Right renal pelvis (tissue), 4 donors: ENCODE results near the gene LTN1. TPM values are rescaled to one million over a fixed set of nuclear protein-coding genes. Genes with fewer than 3 reads are reported as not detected.
"Not testable (repeated sequence)": the region's sequence is repeated elsewhere in the genome, so short reads cannot be mapped to it uniquely, and the experiment has no call there.

Source experiments
- DNase-seq, 4 donors: peaks; one replicate each; pipeline ENCODE4 v3.0.0-alpha.2; 2013; ENCODE audit warnings: low read depth in 4 of 4, low spot score in 3 of 4, missing footprints in 1 of 4
- polyA plus RNA-seq, 4 donors: library from polyadenylated mRNA; unstranded; fragments of 120-200 nt; gene quantifications; one replicate each; pipeline ENCODE4 v1.2.1, GENCODE V29; 2013; ENCODE audit not compliant: insufficient read length in 4 of 4

LTN1 gene, protein sequence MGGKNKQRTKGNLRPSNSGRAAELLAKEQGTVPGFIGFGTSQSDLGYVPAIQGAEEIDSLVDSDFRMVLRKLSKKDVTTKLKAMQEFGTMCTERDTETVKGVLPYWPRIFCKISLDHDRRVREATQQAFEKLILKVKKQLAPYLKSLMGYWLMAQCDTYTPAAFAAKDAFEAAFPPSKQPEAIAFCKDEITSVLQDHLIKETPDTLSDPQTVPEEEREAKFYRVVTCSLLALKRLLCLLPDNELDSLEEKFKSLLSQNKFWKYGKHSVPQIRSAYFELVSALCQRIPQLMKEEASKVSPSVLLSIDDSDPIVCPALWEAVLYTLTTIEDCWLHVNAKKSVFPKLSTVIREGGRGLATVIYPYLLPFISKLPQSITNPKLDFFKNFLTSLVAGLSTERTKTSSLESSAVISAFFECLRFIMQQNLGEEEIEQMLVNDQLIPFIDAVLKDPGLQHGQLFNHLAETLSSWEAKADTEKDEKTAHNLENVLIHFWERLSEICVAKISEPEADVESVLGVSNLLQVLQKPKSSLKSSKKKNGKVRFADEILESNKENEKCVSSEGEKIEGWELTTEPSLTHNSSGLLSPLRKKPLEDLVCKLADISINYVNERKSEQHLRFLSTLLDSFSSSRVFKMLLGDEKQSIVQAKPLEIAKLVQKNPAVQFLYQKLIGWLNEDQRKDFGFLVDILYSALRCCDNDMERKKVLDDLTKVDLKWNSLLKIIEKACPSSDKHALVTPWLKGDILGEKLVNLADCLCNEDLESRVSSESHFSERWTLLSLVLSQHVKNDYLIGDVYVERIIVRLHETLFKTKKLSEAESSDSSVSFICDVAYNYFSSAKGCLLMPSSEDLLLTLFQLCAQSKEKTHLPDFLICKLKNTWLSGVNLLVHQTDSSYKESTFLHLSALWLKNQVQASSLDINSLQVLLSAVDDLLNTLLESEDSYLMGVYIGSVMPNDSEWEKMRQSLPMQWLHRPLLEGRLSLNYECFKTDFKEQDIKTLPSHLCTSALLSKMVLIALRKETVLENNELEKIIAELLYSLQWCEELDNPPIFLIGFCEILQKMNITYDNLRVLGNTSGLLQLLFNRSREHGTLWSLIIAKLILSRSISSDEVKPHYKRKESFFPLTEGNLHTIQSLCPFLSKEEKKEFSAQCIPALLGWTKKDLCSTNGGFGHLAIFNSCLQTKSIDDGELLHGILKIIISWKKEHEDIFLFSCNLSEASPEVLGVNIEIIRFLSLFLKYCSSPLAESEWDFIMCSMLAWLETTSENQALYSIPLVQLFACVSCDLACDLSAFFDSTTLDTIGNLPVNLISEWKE (N-terminal part only)
- 10 to 100 TPM; 29.8 to 36.7 (median 35.4) TPM for polyA plus RNA-seq

DNA sequence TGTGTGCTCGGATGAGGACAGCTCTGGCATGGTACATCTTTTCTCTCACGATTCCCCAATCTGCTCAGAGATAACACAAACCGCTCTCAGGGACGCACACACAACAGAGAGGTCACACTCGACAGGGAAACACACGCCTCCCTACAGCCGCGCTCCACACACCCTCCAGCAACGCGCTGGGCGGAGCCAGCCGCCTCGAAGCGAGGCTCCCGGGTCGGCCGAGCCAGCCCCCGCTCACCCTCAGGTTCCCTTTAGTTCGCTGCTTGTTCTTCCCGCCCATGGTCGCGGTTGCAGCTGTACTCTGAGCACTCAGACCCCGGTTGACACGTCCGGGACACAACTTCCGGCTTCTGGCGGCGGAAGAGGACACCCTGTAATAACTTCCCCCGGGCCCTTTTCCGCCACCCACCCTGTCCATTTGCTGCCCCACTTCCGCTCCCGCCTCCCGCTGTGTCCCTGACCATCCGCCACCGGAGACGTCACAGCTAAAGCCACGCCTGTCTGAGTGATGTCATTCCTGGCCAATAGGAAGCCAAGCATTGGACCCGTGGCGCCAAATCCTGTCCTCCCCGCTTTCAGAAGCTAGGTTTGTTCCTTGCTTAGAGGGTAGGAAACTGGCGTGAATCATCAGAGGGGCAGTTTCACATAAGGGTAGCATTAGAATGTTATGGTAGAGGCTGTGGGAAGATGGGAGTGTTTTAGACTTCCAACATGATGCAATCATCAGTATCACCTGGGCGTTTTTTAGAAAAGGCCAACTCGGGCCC is at the start of gene LTN1:
TSS of gene LTN1 (minus strand) at position 352 of the 767 bp plus-strand sequence. CDS start at position 280, 72 bp downstream.
- DNase-seq = peak; percentile 98 to 99 (median 99)

DNA sequence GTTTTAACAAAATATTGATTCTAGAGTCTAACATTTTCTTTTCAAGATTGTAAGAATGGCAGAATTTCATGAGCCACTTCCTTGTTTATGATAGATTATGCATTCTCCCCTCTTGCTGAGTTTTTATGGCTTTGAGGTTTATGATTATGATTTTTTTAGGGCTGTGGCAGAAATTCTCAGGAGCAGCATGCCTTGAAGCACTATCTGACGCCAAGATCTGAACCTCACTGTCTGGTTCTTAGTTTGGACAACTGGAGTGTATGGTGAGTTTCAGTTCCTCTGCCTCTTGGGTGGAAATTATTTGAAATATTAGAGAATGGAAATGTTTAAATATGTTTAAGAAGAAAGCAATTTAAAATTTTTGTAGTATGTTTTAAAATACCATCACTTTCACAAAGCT is 42.0 kb upstream of the LTN1 start:
- DNase-seq = no peak

DNA sequence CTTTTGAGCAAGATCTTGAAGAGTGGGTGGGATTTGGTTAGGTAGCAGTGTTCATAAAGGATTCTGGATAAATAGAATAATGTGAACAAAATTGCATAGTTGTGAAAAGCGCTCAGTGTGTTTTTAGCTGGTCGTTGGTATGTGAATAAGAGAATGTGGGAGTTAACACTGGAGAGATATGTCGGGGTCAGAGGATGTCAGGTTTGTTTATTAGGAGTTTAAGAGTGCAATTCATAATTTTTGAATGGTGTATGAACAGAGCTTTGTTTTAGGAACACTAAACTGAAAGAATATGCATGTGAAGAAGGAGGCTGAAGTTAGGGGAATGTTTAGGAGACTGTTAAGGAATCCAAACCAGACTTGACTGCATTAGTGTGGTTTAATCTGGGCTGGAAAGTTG is 41.2 kb upstream of the LTN1 start:
- no peak for DNase-seq

DNA sequence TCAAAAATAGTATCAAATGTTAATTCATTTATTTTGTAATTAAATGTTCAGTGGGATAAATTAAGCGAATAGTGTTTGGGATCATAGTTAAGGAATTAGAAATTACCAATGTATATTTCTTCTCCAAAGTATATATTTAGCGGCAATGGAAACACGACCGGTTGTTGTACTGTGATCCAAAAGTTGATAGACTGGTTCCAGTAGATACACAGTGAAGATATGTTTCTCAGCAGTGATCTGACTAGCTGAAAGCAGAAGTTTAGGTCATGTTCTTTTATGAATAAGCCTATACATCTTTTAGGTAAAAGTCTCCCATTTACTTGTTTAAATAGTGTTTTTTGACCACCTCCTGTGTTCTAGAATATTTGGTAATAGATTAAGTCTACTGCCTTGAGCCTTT is 40.6 kb upstream of the LTN1 start:
- DNase-seq = no peak

DNA sequence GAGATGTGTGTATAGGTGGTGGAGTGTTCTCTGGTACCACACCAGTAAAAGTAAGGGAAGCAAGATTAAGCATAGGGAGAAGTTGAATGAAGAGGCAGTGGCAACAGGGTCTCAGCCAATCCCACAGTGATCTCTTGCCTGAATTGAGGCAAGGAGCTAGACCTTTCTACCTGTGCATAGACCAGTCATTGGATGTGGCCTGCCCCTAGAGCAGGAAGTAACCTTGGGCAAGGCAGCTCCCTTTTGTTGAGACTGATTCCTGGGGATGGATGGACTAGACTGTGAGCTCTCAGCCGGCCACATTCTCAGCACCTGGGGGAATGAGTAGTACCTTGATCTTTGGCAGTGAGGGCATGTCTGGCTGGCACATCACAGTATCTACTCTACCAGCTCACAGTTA is 38.2 kb upstream of the LTN1 start:
- DNase-seq = no peak

DNA sequence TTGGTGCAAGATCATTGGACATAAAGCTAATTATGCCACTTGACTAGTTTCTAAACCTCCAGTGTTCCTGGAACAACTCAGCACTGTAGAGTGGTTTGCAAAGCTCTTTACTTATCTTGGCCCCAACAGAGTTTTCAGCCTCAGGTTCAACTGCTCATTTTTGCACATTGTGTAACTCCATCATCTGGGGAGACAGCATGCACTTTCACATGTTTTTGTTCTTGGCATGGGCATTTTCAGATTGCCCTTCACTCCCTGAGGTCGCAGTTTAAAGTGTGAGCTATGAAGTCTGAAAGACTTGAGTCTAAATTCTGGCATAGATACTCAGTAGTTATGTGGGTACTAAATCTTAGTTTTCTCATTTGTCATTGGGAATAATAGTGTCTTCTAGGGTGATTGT is 36.8 kb upstream of the LTN1 start:
- DNase-seq = no peak

DNA sequence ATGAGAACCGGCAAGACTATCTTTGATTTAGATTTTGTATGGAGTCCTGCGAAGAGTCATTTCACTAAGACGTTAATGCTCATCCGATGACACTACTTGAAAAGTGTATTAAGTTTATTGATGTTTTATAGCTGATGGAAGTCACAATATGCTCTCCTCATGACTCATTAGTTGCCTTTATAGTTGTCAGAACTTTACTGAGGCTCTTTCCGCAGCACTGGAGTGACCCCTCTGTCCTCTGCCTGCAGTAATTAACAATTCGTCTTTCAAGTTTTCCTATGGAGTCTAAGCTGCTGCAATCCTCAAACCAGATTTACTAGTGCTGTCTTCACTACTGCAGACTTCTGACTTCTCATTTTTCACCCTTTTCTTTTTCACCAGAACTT is 32.6 kb upstream of the LTN1 start:
- DNase-seq = no peak

DNA sequence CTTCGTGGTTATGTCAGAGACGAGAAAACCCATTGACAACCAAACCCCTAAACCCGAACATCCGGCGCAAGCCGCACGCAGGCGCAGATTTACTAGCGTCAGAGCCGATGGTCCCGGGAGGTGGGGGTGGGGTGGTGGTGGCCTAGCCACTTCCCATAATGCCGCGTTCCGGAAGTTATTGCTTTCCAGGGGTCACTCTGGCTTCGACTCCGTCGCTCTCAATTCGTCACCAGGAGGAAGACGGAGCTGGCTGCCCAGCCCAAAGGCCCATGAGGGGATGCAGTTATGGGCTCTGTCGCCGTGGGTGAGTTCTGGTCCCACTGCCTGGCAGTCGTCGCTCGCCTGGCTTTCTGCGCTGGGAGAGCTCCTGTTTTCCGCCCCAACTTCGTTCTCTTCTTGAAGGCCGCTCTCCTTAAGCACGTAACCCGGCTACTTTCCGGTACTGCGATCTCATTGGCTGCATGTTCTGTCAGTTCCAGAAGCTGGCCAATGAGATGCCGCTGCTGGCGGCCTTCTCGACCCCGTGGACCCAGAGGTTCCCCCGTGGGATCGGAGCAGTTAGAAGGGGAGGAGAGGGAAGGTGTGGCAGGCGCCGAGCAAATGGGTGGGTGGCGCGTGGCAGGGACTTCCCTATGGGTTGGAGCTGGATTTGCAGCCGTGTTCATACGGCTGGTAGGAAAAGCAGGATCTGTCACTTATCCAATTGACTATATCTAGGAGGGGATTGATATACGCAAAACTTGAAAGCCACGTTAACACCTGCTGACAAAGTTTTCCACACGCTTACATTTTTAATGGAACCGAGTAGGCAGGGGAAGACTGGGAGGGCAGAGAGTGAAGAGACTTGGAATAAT is 32.0 kb upstream of the LTN1 start, which contains the start of gene USP16:
TSS of gene USP16 (plus strand) at position 195 of the 854 bp plus-strand sequence. CDS start 3,246 bp downstream, outside the sequence.
- peak; percentile 94 to 99 (median 96) for DNase-seq

DNA sequence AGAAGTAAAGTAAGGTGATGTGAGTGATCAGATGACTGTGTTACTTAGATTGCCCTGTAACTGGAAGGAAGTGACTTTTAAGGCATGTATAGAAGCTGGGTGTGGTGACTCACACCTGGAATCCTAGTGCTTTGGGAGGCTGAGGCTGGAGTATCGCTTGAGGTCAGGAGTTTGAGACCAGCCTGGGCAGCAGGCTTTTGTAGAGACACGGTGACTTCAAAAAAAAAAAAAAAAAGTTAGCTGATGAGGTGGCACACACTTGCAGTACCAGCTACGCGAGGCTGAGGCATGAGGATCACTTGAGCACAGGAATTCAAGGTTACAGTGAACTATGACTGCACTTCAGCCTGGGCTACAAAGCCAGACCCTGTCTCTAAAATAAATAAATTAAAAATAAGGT is 29.5 kb upstream of the LTN1 start:
- no peak for DNase-seq

DNA sequence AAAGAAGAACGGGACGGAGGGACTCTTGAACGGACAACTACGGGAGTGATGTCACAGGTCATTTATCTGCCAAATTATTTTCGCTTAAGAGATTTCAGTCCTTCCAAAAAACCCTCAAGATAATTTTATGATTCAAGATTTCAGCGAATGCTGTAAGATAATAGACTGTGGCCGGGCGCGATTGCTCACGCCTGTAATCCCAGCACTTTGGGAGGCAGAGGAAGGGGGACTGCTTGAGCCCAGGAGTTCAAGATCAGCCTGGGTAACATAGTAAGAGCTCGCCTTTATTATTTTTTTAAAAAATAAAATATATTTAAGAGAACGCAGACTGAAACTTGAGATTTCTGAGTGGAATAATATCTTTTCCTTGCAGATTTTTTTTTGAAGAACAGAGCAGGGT is 25.9 kb upstream of the LTN1 start:
- no peak for DNase-seq

DNA sequence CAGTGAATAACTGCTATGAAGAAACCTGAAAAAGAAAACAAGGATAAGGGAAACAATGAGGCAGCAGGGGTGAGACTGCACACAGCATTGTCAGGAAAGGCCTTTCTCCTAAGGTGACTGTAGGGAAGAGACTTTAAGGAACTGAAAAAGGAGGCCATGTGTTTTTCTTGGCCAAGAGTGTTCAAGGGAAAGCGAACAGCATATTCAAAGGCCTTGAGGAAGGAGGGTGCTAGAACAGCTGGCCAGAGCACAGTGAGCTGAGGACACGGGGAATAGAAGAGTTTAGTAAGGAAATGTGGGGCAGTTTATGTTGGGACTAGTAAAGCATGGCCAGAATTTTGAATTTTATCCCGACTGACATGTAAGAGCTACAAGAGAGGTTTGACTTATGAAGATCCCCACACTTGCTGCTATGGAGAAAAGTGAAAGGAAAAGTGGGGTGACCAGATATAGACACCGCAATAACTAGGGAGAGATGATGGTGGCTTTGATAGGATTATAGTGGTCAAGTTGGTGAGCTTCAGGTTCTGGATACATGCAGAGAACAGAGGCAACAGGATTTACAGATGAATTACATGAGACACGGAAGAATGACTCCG is 25.1 kb upstream of the LTN1 start:
- DNase-seq = no peak

DNA sequence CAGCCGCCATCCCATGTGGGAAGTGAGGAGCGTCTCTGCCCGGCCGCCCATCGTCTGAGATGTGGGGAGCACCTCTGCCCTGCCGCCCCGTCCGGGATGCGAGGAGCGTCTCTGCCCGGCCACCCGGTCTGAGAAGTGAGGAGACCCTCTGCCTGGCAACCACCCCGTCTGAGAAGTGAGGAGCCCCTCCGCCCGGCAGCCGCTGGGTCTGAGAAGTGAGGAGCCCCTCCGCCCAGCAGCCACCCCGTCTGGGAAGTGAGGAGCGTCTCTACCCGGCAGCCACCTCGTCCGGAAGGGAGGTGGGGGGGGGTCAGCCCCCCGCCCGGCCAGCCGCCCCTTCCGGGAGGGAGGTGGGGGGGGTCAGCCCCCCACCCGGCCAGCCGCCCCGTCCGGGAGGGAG is 18.6 kb upstream of the LTN1 start:
- DNase-seq = not testable (repeated sequence)

DNA sequence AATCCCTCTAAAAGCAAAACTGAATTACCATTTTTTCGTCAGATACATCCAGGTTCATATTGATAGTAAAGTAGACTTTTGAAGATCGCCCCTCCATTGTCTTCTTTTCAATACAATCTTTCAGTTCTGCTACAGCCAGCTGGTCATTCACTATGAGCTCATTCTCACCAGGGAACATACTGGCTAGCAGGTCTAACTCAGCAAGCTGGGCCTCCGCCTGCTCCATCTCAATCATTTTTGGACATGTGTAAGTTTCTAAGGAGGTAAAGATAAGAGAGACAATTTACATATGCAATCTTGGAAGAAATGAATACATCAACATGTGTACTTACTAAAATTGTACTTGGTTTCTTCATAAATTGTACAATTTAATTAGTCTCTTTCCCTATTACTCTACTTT is 15.7 kb upstream of the LTN1 start:
- no peak for DNase-seq

DNA sequence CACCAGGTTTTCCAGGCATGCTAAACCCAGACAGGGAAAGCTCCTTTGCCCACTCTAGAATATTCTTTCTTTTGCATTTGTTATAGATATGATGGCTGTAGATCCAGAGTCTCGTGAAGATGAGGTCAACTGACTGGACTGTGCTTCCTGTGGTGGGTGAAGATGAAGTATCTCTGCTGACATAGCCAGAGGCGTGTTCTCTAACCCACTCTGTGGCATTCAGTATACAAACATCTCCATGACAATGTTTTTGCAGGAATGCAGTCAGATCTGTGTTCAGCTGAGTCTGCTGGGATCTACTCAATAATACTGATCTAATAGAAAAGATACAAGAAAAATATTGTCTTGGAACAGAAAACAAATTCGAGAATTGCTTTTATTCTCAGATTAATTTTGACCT is 15.1 kb upstream of the LTN1 start:
- no peak for DNase-seq

DNA sequence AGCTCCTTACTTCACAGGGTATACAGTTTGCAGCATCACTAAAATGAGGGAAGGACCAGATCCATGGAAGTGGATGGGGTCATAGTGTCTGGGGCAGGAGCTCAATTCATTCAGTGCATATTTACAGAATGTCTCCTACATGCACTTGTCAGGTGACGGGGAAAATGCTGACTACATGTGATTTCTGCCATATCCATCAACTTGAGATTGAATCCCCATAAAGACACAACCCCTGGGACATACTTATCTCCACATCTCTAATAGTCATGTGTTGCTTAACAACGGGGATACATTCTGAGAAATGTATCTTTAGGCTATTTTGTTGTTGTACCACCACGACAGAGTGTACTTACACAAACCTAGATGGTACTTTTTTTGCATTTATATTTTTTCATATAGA is 14.5 kb upstream of the LTN1 start:
- no peak for DNase-seq

DNA sequence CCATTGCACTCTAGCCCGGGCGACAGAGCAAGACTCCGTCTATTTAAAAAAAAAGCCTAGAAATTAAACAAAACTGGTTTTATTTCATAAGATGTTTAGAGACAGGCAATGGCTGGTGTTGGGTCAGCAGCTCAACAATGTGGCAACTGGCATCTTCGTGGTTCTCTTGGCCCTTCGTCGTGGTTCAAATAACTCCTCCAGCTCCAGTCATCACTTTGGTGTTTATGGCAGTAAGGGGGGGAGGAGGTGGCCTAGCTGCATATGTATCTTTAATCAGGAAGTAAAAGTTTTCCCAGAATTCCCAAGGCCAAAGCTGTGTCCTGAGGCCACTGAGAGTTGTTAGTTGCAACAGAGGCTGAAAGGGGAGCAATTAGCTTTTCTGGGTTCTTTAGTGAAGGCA is 13.0 kb upstream of the LTN1 start:
- no peak for DNase-seq

DNA sequence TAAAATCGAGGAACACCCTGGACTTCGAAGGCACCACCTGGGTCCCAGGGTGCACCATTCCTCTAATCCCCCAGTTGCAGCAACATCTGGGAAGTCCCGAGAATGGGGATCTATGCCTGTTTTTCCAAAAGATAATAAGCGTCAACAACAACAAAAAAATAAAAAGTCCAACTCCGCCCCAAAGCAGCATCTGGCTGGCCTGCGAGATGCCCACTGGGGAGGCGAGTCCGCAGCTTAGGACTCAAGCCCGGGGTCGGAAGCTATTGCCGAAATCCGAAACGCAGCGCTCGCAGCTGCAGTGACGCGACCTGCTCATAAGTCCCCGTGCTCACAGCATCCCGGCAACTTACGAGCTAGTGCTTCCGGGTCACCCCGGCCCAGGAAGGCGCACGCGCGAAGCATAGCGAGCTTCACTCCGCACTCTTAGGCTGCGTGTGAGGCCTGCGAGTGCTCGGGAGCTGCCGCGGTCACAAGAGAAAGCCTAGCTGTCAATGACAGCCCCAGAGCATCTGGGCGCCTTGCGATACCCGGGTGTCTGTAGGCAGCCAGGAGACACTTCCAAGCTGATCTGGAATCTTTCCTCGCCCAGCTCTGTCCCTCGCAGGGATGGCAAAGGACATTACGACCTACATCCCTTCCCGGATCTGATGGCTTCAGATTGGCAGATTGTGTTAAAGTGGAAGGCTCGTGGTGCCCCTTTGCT is 9.9 kb upstream of the LTN1 start:
- DNase-seq = peak; percentile 89 to 95 (median 92)

DNA sequence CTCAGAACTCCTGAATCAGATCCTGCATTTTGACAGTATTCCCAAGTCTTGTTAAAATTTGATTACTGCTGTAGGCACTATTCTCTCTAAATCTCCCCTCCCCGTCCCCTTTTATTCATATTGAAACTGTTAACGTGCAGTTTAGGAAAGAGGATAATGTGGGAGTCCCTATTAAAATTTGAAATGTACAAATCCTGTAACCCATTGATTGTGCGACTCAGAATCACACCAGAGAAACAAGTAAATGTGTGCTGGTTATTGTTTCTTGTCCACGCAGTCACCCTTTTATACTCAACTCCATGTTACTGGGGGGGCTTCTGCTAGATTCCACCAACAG is 584 bp upstream of the LTN1 start:
- no peak for DNase-seq
